Right lobe of liver (tissue), 6 donors: ENCODE measurements around the gene FGF11. TPM values are rescaled to one million over a fixed set of nuclear protein-coding genes. Genes with fewer than 3 reads are reported as not detected.
A peak's percentile ranks its signal among the peaks of the same experiment; 100 is the strongest.
"Not testable (repeated sequence)": the region's sequence is repeated elsewhere in the genome, so short reads cannot be mapped to it uniquely, and the experiment has no call there.

Experiments used
- ATAC-seq, 4 donors: fragments of 200-7000 bp; cut with Tn5 transposase; one replicate each; pipeline ENCODE4 v1.9.1; 2020; ENCODE audit warnings: mild to moderate bottlenecking in 4 of 4, moderate library complexity in 4 of 4
- DNase-seq, 3 donors: peaks; one replicate each; pipeline ENCODE4 v3.0.0-alpha.2; 2020
- H3K27ac ChIP-seq, 3 donors: fragments of 200-600 bp; one replicate each; pipeline ENCODE4 v1.8.0; 2022
- H3K27me3 ChIP-seq, 2 donors: fragments of 200-600 bp; one replicate each; pipeline ENCODE4 v1.8.0; 2022
- H3K36me3 ChIP-seq, 4 donors: fragments of 200-600 bp; sonication (generic) in 1 of 4; one replicate each; pipeline versions ENCODE4 v1.5.1 to v1.8.0; 2017 to 2022; ENCODE audit warnings: control low read depth in 1 of 4
- H3K4me1 ChIP-seq, 4 donors: fragments of 200-600 bp; sonication (generic) in 1 of 4; one replicate each; pipeline versions ENCODE4 v1.5.1 to v1.8.0; 2017 to 2022; ENCODE audit warnings: control low read depth in 1 of 4
- H3K4me3 ChIP-seq, 3 donors: fragments of 200-600 bp; one replicate each; pipeline ENCODE4 v1.8.0; 2022
- H3K9me3 ChIP-seq, 4 donors: fragments of 200-600 bp; sonication (generic) in 1 of 4; one replicate each; pipeline versions ENCODE4 v1.5.1 to v1.8.0; 2017 to 2022; ENCODE audit warnings: control low read depth in 1 of 4
- CTCF ChIP-seq, 4 donors: fragments of 200-600 bp in 3 of 4; fragments of 450-650 bp in 1 of 4; IDR thresholded peaks; one replicate each; pipeline versions ENCODE4 v1.5.1 to v1.8.0; 2016 to 2022; ENCODE audit warnings: antibody characterized with exemption in 4 of 4, mild to moderate bottlenecking in 2 of 4
- POLR2A ChIP-seq: fragments of 450-650 bp; IDR thresholded peaks from one replicate; pipeline ENCODE4 v1.6.1; 2017; ENCODE audit warnings: antibody characterized with exemption, mild to moderate bottlenecking
- WGBS: methylation state at CpG from one replicate; pipeline ENCODE4 v1.1.6; 2018; ENCODE audit warnings: low coverage, low lambda C conversion rate; ENCODE audit not compliant: insufficient coverage; ENCODE audit errors: missing lambda C conversion rate; 5-methylcytosine and 5-hydroxymethylcytosine counted together
- intact Hi-C, 2 donors: fragments of 100-400 bp; cut with DNase I; formaldehyde crosslinking; loops; one replicate each; pipeline versions ENCODE4 v1.11.2 to v1.14.1; 2022
- total RNA-seq, 6 experiments: library from RNA; depleted of rRNA in 2 of 6; stranded (reverse); fragments of >200 nt in 2 of 6; fragmentation: NEBNext Ultra II Directional in 3 of 6; extraction: Animal tissue kit (Norgen Biotek cat#: 25700) in 3 of 6; gene quantifications; one replicate each; pipeline versions ENCODE4 v1.1.0 to v1.2.4, GENCODE V29; 2016 to 2023
- donor health status: DM: no; HTN: yes; CAD: no.
- donor health status: DM: no; HTN: no; CAD: no.
- donor health status: DM: no; HTN: no; CAD: no.
- donor health status: DM: no; HTN: yes; CAD: no.
- donor health status: DM: no; HTN: yes; CAD: no.

FGF11 gene
- total RNA-seq, 6 experiments from 2014 or later: 0.37 to 0.84 (median 0.68) TPM; not detected in 1

GRCh38 chr17:7478276-7479212 is 39.2 kb downstream of the FGF11 start:
- H3K36me3 ChIP-seq: no peaks in the 10 kb centered on the region
- no peaks in the 10 kb centered on the region for H3K27me3 ChIP-seq
- DNase-seq (peak in 1 of 3 donors; percentile 57), ATAC-seq (peak; percentile 12 to 25 (median 20))
- intact Hi-C loops: no loop called here
- peak overlapping the region; percentile 79 to 85 (median 85) for H3K4me3 ChIP-seq
- peaks cover 0 to 20% (median 10%) of the 10 kb centered on the region in 4 donors for H3K4me1 ChIP-seq
- 34% methylated on average over 12 of the region's 40 CpGs for WGBS
- no peaks in the 10 kb centered on the region for H3K9me3 ChIP-seq
- no peak for TF ChIP-seq CTCF (IDR thresholded peaks at IDR 0.05)
- H3K27ac ChIP-seq: peak overlapping the region; percentile 96 to 99 (median 98)

GRCh38 chr17:7479213-7480088 is 40.1 kb downstream of the FGF11 start, which contains the start of gene ZBTB4:
ZBTB4 (minus strand) TSS chr17:7479631; CDS start chr17:7466801, 12,830 bp downstream.
- no peaks in the 10 kb centered on the region for H3K36me3 ChIP-seq
- peaks cover 0 to 16% (median 8%) of the 10 kb centered on the region in 4 donors for H3K4me1 ChIP-seq
- DNase-seq: peak in 1 of 3 donors; percentile 67
- 0% methylated on average over 1 of the region's 92 CpGs for WGBS
- ATAC-seq: peak in 2 of 4 donors; percentile 1 to 3
- peak within 1 kb of the TSS; percentile 96 to 99 (median 98) for H3K27ac ChIP-seq
- H3K9me3 ChIP-seq: no peaks in the 10 kb centered on the region
- no peaks in the 10 kb centered on the region for H3K27me3 ChIP-seq
- intact Hi-C loops: no loop called here
- TF ChIP-seq CTCF (IDR thresholded peaks at IDR 0.05): no peak
- TF ChIP-seq POLR2A: peak; percentile 50
- peak within 1 kb of the TSS; percentile 79 to 85 (median 85) for H3K4me3 ChIP-seq

- ATAC-seq (no peak), DNase-seq (no peak)
- no peak for TF ChIP-seq POLR2A
- no peak for TF ChIP-seq CTCF (IDR thresholded peaks at IDR 0.05)
- WGBS: 5% methylated on average over 6 of the region's 8 CpGs
- H3K9me3 ChIP-seq: no peaks in the 10 kb centered on the region
- intact Hi-C loops: no loop called here
- H3K36me3 ChIP-seq: no peaks in the 10 kb centered on the region
- H3K4me1 ChIP-seq: peaks cover 0 to 10% (median 5%) of the 10 kb centered on the region in 4 donors
- H3K27ac ChIP-seq: peak overlapping the region; percentile 96 to 99 (median 98)
- H3K27me3 ChIP-seq: no peaks in the 10 kb centered on the region
- peak overlapping the region; percentile 79 to 85 (median 85) for H3K4me3 ChIP-seq
Measured at GRCh38 chr17:7480089-7480384, 40.7 kb downstream of the FGF11 start.

GRCh38 chr17:7481275-7481674 is 42.0 kb downstream of the FGF11 start, which contains the start of gene SLC35G6:
SLC35G6 (plus strand) TSS chr17:7481446; CDS start chr17:7481517, 71 bp downstream.
- WGBS: 89% methylated on average over 4 of the region's 4 CpGs
- not testable (repeated sequence) for DNase-seq

GRCh38 chr17:7481842-7482741 is 42.8 kb downstream of the FGF11 start:
- DNase-seq, intact Hi-C loops, H3K4me3 ChIP-seq, ATAC-seq, H3K36me3 ChIP-seq, H3K27me3 ChIP-seq, H3K27ac ChIP-seq, H3K9me3 ChIP-seq: not testable (repeated sequence)
- 82% methylated on average over 11 of the region's 31 CpGs for WGBS
- H3K4me1 ChIP-seq: peaks cover 0 to 28% (median 12%) of the 10 kb centered on the region in 4 donors

More at GRCh38 chr17:7481275-7481674, 42.0 kb downstream of the FGF11 start, which contains the start of gene SLC35G6:
- Histone ChIP-seq H3K4me1 (peaks cover 0 to 21% (median 8%) of the 10 kb centered on the region in 4 donors), H3K4me3 (peak within 1 kb of the TSS in 1 of 3 donors; percentile 79), H3K27ac (peak within 1 kb of the TSS in 1 of 3 donors; percentile 98)
- H3K9me3 ChIP-seq, H3K36me3 ChIP-seq, intact Hi-C loops, ATAC-seq, H3K27me3 ChIP-seq: not testable (repeated sequence)

- H3K4me3 ChIP-seq, DNase-seq, ATAC-seq, H3K36me3 ChIP-seq, H3K27me3 ChIP-seq, H3K9me3 ChIP-seq, intact Hi-C loops: not testable (repeated sequence)
- H3K27ac ChIP-seq: peak overlapping the region; percentile 95 to 100 (median 99)
- peaks cover 0 to 31% (median 14%) of the 10 kb centered on the region in 4 donors for H3K4me1 ChIP-seq
- 76% methylated on average over 5 of the region's 6 CpGs for WGBS
Measured at GRCh38 chr17:7482742-7483088, 43.4 kb downstream of the FGF11 start.
